ENCODE measurements around the gene GBE1.

Gene GBE1

DNA sequence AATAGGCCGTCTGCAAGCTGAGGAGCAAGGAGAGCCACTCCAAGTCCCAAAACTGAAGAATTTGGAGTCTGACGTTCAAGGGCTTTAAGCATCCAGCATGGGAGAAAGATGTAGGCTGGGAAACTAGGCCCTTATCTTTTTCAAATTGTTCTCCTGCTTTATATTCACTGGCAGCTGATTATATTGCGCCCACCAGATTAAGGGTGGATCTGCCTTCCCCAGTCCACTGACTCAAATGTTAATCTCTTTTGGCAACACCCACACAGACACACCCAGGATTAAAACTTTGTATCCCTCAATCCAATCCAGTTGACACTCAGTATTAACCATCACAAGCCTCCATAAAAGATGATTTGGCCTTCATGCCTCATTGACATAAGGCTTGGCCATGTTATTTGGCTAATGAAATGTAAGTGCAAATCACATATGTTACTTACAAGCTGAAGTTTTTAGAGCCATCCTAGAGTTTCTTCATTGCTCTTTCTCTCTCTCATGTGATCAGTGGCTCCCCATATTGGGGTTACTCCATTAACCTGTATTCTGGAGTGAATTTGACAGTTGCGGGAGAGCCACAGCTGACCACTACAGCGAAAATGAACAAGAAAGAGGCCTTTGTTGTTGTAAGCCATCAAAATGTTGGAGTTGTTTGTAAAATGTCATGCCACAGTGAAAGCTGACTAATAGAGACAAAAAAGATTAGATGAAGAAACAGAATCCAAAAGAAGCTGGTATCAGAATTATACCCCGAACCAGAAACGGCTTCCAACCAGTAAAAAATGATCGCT is 61.7 kb downstream of the GBE1 start:
- no peak for DNase-seq (ENCODE audit: low spot score)

DNA sequence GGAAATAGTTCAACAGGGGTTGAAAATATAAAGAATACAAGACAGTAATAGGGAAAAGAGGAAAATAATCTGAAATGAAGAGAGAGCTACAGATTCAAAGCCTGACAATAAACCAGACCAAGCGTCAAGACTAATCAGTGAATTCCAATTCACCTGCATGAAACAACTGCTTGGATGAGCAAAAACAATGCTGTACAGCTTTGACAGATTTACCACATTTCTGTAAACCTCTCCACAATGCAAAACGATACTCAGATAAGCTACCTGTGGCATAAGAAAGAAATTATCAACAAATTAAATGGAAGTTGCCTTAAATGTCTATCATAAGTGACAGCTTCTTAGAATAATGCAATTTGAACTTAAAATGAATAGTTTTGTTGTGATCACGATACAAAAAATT is 65.4 kb downstream of the GBE1 start:
- DNase-seq (ENCODE audit: low spot score) = no peak

DNA sequence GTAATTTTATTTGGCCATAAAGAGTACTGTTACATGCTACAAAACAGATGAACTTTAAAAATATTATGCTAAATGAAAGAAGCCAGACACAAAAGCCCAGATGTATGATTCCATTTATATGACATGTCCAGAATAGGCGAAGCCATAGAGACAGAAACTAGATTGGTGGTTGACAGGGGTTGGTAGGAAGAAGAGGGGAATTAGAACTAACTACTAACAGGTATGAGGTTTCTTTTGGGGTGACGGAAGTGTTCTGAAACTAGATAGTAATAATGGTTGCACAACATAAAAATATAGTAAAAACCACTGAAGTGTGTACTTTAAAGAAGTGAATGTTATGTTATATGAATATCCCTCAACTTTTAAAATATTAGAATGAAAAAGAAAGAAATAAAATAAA is 66.1 kb downstream of the GBE1 start:
- no peak for DNase-seq (ENCODE audit: low spot score)

DNA sequence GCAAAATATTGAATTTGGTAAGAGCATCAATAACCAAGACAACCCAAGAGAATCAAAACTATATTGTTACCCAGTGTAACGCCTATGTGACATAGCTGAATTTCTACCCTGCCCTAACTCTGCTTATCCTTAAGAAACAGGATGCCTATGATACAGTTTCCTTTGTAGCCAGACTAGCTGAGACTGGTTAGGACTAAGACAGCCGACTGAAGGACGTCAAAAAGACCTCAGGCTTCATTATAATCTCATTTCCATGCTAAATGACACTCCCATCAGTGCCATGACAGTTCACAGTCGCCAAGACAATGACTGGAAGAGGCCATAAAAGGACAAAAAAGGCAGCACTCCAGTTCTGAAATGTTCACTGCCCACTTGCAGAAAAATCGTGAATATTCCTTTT is 66.8 kb downstream of the GBE1 start:
- no peak for DNase-seq (ENCODE audit: low spot score)

DNA sequence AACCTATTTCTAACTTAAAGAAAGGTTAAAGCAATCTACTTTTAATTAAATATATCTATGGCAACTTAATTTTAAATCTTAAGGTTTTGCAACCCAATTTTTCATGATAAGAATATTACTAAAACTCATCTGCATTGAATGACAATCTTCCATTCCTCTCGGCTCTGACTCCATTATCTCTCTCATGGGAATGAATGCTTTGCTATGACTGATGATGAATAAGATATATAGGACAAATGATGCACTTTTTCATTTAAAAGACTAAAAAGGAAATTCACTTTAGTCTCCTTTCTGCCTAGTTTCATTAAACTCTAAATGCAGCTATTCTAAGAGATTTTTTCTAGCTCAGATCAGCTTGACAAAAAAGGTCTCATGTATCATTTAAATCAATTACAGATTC is 68.7 kb downstream of the GBE1 start:
- no peak for DNase-seq (ENCODE audit: low spot score)

DNA sequence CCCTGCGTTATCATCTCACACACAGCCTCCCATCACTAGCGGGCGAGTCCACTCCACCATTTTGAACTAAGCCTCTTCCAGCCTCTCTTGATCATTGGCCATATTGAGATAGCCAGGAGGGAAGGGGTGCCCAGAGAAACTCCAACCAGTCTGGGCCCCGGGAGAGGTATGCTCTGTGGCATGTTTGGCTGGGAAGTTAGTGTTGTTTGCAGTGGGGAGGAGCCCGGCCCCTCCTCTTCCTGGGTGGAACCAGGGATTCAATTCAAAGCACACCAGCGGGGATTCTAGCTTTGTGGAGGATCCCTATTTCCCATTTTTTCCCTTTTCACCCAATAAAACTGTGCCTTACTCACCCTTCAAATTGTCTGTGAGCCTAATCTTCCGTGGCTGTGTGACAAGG is 71.8 kb downstream of the GBE1 start:
- no peak for DNase-seq (ENCODE audit: low spot score)

DNA sequence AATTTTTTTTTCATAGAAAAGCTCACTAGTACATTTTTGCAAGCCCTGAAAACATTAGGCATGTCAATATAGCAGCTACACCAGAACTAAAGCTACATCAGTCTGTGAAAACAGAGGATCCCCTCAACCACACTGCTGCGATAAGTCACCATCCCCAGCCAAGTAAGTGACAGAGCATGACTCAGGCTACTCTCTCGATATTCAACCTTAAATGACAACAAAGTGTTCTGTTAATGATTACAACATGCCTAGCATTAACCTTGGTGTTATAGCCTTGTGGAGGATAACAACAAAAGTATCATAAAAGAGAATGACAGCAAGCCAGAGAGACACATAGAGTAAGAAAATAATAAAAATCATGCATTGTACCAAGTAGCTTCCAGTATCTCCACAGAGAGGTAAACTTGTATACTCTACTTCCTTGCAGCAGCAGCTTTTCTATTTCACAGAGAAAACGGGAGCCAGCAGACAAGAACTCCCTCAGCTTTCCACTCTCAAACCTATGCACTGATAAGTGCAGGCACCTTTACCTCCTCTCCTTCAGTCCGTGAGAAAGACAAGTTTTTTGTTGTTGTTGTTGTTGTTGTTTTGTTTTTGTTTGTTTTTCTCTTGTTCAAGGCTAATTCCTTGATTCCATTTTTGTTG is 76.6 kb downstream of the GBE1 start:
- DNase-seq (ENCODE audit: low spot score) = peak; percentile 32

DNA sequence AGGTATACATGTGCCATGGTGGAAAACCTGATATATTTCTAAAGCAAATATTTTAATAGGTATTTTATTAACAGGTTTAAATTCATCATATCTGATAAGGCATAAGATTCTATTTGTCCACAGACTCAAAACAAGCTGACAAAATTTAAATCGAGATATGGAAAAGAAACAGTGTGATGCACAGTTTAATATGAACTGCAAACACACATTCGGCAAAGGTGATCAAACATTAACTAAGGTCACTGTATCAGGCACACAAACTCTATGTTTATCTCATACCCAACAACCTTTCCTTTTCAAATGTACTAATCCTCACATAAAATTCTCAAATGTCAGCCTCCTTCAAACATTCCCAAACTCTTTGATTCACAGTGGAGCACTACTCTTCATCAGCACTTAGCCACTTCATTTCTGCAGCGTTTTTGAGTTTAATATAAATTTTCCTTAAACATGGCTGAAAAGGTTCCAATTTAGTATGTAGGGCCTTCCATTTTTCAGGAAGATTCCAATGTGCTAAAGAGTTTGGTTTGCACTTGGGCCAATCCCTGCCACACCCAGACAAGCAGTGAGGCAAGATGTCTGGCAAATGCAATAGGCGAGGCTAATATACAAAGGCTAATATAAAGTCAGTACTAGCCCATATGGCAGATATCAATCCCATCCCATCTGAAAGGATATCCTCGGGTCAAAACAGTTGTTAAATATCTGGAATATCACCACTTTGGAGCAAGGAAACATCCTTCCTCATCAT is 84.6 kb downstream of the GBE1 start:
- DNase-seq (ENCODE audit: low spot score) = no peak

DNA sequence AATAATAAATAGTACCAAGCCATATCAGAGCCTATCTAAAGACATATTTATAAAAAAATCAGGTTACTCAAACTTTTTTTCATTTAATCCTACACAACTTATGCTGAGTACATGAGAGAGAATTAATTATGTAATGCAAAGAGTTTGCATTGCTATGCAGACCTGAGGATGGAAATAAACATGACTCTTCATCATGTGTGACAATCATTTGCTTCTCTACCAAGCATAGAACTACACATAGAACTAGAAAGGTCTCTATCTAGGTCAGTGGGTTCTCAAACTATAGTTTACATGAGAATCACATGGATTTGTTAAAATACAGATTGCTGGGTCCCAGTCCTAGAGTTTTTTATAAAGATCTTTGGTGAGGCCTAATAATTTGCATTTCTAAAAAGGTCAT is 86.8 kb downstream of the GBE1 start:
- no peak for DNase-seq (ENCODE audit: low spot score)

DNA sequence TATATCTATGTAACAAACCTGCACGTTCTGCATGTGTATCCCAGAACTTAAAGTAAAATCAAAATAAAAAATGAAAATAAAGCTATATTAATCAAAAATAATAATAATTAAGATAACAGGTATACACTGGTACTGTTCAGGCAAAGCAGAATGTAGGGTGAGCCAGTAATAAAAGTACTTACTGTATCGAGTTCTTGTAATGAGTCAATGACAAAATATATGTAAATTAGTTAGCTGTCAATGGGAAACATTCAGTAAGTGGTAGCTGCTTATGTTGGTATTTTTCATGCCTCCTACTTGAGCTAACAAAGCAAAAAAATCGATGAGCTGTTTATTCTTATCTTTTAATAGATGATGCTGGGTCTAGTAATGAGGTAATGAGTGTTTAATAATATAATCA is 93.2 kb downstream of the GBE1 start:
- DNase-seq (ENCODE audit: low spot score) = no peak

DNA sequence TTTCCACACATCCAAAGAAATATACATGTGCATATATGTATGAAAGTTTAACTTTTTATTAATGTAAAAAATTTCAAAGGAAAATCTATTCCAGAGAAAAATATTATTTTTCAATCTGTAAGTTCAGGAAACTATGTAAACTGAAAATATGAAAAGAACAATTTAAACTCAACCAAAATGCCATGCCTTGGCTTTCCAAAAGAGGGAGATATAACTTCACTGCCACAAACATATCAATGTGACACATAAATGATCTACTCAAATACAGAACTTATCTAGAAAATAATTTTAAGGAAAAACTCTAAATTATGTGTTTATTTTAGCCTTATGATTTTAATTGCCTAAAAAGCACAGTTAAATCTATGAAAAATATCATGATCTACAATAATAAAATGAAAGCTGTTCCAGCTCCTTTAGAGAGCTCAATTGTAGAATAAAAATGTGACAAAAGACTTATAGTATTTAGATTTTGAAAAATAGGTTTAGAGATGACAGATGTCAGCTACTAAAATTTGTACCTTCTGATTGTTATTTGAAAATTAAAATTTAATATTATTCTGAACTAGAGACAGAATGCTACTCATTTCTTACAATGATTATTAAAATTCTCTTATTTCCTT is 94.8 kb downstream of the GBE1 start:
- peak; percentile 9 for DNase-seq (ENCODE audit: low spot score)

DNA sequence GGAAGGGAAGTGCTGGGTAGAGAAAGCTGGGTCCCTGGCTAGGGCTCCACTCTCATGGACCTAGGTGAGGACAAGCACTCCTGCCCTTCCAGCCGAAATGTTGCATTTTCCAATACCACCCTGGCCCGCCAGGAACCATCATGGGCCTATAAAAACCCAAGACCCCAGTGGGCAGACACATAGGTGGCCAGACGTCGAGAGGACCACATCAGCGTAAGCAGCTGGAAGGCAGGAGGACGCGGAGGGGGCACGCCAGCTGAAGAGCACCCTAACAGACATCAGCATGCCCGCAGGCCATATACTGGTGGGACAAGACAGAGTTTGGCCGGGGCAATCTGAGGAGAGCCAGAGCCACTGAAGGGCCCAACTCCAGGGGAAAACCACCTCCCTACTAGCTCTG is 98.3 kb downstream of the GBE1 start:
- no peak for DNase-seq (ENCODE audit: low spot score)

DNA sequence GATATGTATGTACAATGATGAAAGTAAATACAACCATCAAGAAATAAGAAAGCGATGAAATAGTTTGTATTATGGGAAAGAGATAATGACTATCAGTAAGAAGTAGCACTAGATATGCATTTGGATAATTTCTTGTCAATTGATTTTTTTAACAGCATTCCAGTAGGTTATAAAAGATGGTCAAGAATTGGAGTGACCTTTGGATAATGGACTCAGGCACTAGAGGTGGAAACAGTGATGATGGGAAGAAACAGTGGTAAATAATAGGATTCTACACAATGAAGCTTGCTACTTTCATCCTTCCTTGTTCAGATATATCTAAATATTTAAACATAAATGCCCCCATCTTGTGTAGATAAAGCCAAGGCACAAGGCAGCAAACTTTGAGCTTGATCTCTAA is 101.4 kb downstream of the GBE1 start:
- no peak for DNase-seq (ENCODE audit: low spot score)

DNA sequence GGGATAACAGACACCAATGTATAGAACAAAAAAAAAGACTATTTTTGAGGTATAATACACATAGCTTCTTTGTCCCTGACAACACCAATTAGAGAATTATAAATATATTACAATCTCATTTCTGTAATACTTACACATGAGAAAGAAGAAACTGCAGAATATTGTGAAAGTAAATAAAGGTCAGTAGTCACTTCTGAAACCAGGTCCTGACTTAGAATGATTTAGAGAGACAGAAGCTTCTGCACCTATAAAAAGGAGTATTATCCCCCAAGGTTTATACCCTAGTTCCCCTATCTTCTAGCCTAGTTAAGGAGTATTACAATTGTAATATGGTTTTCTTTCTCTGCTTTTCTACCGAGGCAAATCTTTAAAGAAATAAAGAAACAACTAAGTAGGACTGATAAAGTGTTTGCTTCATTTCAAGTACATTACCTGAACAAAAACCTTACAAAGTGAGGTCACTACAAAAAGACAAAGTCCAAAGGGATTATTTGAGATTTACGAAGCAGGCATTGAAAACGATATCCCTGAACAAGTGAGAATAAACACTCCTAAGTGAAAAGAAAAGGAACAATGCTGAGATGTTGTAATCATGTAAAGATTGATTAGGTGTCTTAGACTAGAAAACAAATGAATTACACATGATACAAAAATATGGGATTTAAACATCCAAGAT is 103.0 kb downstream of the GBE1 start:
- no peak for DNase-seq (ENCODE audit: low spot score)

DNA sequence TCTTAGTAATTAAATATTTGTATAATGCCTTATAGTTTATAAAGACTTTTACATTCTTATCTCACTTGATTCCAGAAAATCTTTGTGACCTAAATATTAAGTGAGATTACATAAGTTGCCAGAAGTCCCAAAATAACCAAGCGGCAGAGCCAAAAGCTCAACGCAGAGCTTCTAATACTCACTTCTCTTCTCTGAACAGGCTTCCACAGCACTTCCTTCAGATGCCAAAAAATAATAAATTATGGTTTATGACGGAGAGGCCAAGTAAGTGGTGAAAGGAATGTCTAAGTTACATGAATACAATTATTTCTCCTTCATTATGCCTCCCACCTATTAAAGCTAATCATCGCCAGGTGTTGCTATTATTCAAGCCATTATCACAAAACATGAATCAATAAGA is 110.3 kb downstream of the GBE1 start:
- no peak for DNase-seq (ENCODE audit: low spot score)

DNA sequence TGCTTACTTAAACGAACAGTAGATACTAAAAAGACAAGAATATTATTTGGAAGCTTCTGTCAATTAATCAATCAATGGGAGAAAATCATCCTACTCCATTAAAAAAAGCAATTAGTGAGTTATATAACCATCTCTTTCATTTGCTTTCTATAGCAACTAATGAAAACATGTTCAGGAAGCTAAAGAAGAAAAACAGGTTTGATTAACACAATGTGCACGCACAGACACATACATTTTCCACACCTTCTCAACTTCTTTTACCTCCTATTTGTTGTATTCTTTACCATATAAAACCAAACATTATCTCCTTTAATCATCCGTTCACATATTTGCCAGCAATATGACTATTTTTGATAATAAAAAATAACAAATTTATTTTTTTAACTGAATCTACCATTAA is 111.3 kb downstream of the GBE1 start:
- no peak for DNase-seq (ENCODE audit: low spot score)

DNA sequence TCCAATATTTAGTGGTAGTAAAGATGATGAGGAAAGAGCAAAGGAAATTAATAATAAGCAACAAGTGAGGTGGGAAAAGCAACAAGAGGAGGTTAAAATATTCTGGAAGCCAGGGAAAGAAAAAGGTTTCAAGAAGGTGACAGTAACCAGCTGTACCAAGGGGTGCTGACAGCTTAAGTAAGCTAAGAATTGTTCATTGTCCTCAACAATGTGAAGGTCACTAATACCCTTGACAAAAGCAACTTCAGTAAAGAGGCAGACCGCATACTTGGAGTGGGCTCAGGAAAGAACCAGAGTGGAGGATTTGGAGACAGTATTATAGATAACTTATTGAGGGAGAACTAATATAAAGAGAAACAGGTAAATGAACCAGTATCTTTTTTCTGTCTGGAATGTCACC is 116.2 kb downstream of the GBE1 start:
- DNase-seq (ENCODE audit: low spot score) = no peak

DNA sequence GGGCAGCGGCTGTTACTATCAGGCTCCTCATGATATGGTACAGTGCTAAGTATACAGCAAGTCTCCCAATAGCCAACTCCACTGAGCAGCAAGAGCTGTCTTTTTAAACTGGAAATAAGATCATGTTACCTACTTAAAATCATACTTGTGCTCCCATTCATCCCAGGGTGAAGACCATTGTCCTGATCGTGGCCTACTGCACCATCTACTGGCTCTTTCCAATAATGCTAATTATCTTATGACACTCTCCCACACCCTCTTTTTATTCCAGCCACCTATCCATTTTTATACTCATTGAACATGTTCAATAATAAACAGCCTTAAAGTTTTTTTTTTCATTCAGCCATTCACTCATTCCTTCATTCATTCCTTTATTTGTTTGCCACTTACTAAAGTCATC is 117.7 kb downstream of the GBE1 start:
- peak; percentile 37 for DNase-seq (ENCODE audit: low spot score)

DNA sequence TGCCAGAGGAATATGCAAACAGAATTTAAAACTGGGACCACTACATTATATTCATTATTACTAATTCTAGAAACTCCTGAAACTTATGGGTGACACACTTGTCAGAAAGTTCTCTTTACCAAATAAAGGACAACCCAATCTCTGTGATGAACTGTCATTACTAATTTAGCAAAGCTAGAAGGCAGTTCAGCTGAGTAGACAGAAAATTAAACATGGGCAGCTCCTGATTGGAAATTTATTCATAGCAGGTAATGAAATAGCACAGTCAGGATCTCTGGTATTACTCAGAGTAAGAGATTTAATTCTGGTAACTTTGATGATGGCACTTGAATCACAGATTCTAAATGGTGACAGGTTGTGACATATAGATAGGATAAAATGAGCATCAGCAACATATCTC is 123.0 kb downstream of the GBE1 start:
- DNase-seq (ENCODE audit: low spot score) = no peak

DNA sequence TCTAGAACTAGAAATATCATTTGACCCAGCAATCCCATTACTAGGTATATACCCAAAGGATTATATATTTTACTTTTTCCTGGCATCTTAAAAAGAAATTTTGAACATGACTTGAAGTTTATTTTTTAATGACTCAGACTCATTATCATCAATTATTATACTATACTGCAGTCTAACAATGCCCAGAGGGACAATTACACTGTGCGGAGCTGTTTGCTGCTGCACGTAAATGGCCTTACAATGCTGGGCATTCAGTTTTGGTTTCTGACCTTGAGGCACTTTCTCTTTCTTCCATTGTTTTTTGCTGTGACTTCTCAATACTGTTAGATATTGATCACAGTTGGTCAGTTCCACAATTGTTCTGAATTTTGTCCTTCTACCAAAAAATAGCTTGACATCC is 128.8 kb downstream of the GBE1 start:
- no peak for DNase-seq (ENCODE audit: low spot score)

DNA sequence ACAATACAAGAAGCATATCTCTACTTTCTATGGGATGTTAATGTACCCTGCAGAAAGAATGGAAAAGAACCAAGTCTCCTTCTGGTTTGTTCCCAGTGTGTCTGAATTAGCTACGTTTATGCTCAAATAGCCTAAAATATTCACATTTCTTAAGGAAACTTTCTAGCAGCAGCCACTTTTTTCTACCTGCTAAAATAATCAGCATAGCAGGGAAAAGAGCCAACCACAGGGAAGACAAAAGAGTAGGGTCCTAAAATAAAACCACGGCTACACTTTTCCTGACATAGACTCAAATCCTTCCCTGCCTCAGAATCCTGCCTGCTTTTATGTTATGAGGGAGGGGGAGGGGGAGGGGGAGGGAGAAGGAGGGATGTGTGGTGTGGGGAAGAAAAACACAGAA is 136.7 kb downstream of the GBE1 start:
- DNase-seq (ENCODE audit: low spot score) = no peak

DNA sequence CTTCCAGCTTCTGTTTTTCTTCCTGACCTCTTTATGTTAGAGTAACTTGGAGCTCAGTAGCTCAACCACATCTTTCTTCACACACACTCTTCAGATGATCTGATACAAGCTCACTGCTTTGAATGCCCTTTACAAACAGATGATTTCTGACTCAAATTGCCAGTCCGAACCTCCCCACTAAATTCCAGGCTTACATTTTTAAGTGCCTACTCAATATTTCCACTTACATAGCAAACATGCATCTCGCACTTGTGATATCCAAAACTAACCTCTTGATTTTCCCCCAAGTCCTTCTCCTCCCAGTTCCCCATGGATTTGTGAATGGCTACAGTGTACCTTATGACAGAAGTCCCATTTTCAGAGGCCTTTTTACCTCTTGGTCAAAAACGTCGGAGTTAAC is 139.1 kb downstream of the GBE1 start:
- no peak for DNase-seq (ENCODE audit: low spot score)
